DMS79 (cell line): ENCODE measurements around the gene SPAM1.
"Not testable (repeated sequence)": the region's sequence is repeated elsewhere in the genome, so short reads cannot be mapped to it uniquely, and the experiment has no call there.

Experiments
- DNase-seq: peaks from one replicate; lab custom pipeline; 2025; lab: John Stamatoyannopoulos, UW

Gene SPAM1

GRCh38 chr7:123924941-123925340, at the start of gene SPAM1:
SPAM1 (plus strand) TSS chr7:123925241; CDS start chr7:123953571, 28,330 bp downstream.
- DNase-seq, result no peak

GRCh38 chr7:123876557-123877256, 48.3 kb upstream of the SPAM1 start:
- DNase-seq, result no peak

GRCh38 chr7:123879628-123880027, 45.4 kb upstream of the SPAM1 start:
- no peak for DNase-seq

DNA sequence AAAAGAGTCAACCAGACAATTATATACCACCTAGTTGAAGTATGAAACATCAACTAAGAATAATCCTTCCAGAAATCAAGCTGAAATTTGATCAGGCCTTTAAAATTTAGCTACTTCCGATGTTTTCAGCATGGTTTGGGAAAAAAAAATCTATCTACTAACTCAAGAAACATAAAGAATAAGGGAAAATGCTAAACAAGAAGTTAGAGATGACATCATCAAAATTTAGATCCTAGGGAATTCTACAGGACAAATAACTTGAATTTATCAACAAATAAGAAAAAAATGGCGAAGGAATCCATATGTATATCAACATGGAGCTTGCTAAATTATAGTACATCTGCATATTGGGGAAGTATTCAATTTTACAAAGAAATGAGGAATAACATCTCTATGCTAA, 43.7 kb upstream of the SPAM1 start:
- DNase-seq, result no peak

DNA sequence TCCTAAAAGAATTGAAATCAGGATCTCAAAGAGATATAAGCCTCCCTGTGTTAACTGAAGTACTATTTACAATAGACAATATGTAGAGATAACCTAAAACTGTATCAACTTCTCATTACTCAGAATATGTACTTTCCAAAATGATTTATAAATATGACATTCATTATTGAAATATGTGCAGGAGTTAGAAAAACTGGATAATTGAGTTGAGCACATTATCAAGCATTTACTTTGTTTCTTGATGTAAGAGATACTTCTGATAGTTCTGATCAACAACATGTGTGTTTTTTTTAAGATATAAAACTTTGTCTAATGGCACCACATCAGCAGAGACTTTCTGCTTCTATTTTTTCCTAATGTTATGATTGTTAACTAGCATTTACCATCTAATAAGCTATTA, 41.9 kb upstream of the SPAM1 start:
- DNase-seq, result no peak

- DNase-seq, result no peak
Measured at GRCh38 chr7:123888192-123888591, 36.8 kb upstream of the SPAM1 start.

- DNase-seq, result not testable (repeated sequence)
Measured at GRCh38 chr7:123894753-123895152, 30.3 kb upstream of the SPAM1 start.

DNA sequence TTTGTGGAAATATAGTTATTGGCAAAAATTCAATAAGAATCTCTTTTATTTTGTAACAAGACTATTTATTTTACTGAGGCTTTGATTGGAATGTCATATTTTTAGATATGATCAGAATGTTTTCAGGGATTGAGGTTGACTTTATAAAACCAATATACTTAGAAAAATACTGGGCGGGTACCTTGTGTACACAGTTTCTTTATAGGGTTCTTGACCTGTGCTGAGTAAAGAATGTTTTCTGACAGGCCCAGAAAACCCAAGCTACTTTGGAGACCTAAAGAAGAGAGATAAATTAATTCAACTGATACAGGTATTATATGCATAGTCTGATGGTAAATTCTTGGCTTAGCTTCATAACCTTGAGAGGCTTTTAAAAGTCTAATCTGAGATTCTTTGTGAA, 23.9 kb upstream of the SPAM1 start:
- no peak for DNase-seq

- DNase-seq, result no peak
Measured at GRCh38 chr7:123905714-123906113, 19.3 kb upstream of the SPAM1 start.

GRCh38 chr7:123916240-123916724, 8.8 kb upstream of the SPAM1 start:
- DNase-seq, result no peak

DNA sequence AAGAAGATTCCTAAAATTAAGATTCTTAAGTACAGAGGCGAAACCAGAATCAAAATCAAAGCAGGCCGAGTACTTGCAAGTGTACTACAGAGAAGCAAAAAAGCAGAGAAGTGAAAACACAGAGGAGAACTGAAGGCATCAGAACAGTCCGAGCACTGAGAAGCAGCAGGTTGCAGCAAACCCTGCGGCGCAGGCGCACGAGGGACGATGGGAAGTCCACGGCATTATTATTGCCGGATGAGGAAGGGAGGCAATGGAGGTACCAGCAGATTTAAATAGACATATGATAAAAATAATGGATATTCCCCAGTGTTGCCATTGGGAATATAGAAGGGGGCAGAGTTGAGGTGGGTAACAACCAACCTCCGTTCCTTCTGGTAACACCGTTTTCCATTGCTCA, 7.2 kb upstream of the SPAM1 start:
- no peak for DNase-seq

DNA sequence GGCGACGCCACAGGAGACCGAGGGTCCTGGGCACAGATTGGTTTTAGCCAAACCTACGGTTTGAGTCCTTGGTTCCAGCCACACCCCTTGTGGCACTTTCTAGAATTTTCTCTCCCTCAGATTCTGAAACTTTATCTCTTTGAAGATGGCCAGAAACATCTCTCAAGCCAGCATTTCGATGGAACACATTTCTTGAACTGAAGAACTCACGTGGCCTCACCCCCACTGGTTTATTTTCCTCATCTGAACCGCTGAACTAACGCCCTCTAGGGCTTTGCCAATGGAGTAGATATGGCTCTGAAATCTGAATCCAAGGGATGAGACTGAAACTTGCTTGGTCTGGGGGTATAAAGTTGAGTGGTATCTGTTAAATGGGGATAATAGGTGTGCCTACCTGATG, 6.7 kb upstream of the SPAM1 start:
- no peak for DNase-seq

- DNase-seq, result no peak
Measured at GRCh38 chr7:123923599-123923998, 1.4 kb upstream of the SPAM1 start.

GRCh38 chr7:123929107-123929506, 4.1 kb downstream of the SPAM1 start:
- DNase-seq, result no peak

DNA sequence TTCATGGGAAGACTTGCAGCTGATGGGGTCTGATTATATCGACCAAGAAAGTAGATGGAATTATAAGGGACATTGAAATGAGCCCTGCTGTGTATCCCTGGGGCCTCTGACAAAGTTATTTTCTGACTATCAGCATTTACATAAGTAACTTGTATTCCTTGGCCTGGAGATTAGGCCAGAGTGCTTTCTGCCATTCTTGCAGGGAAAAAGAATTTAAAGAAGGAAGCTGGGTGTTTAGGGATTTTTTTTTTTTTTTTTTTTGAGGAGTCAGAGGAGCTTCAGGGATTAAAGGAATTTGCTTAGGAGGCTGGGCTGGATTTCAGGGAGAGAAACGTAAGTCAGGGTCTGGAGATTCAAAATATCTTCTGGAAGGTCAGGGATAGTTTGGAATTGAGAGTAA, 4.6 kb downstream of the SPAM1 start:
- DNase-seq, result no peak

GRCh38 chr7:123935436-123936381, 10.7 kb downstream of the SPAM1 start:
- DNase-seq, result no peak

- no peak for DNase-seq
Measured at GRCh38 chr7:123936388-123936787, 11.3 kb downstream of the SPAM1 start.

- no peak for DNase-seq
Measured at GRCh38 chr7:123939784-123940183, 14.7 kb downstream of the SPAM1 start.

- no peak for DNase-seq
Measured at GRCh38 chr7:123941391-123942180, 16.5 kb downstream of the SPAM1 start.

DNA sequence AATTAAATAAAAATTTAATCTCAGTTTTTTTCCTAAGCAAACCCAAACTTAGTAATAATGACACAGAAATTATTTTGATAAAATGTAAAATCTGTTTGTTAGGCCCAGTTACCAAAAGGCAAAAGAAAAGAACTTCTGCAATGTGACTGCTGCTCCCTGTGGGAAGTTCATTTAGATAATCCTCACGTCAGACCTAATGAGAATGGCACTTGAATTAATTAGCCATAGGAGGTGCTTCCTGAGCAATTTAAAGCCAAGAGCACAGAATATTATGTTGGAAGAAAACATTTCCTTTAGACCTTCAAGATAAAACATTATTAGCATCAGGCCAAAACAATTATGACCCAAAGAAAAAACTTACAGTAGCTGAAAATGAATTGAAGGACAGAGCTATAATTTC, 19.4 kb downstream of the SPAM1 start:
- DNase-seq, result no peak

GRCh38 chr7:123945938-123946337, 20.9 kb downstream of the SPAM1 start:
- no peak for DNase-seq

- no peak for DNase-seq
Measured at GRCh38 chr7:123948136-123948535, 23.1 kb downstream of the SPAM1 start.
